ENCODE measurements around the gene WWOX. TPM values are rescaled to one million over a fixed set of nuclear protein-coding genes. Genes with fewer than 3 reads are reported as not detected.

WWOX gene
- total and polyA plus RNA-seq, 2 of the 13 experiments (the other 11 are each of a cell fraction or from before 2014, with no cell fraction given) = 9.1 to 37.4 TPM

GRCh38 chr16:78099271-78100111 lies at the start of gene WWOX (continued):
- TF ChIP-seq ATF6 (CRISPR knock-in tag; conservative IDR thresholded peaks at IDR 0.05) (no peak; the same call in 1 of the 2 replicates), ZNF879 (CRISPR knock-in tag; IDR thresholded peaks at IDR 0.05) (peak; percentile 66; the same call in 1 of the 2 replicates), RNF2 (conservative IDR thresholded peaks at IDR 0.05; ENCODE audit: low read depth) (peak; percentile 50; the same call in 1 of the 2 replicates), MXD3 (CRISPR knock-in tag; IDR thresholded peaks at IDR 0.05) (peak; percentile 83), ZNF792 (CRISPR knock-in tag; IDR thresholded peaks at IDR 0.05) (peak; percentile 95), DMTF1 (CRISPR knock-in tag; IDR thresholded peaks at IDR 0.05) (0 out of 2 replicates have a peak, but pooled peaks have one; percentile 83), ZNF335 (CRISPR knock-in tag; IDR thresholded peaks at IDR 0.05) (peak; percentile 95), ZNF547 (CRISPR knock-in tag; IDR thresholded peaks at IDR 0.05) (peak; percentile 92), ZNF468 (CRISPR knock-in tag; IDR thresholded peaks at IDR 0.05) (peak; percentile 81; the same call in 1 of the 2 replicates), ZNF17 (CRISPR knock-in tag; IDR thresholded peaks at IDR 0.05) (no peak), ZNF562 (CRISPR knock-in tag; IDR thresholded peaks at IDR 0.05; ENCODE audit: borderline replicate concordance) (no peak), KMT2B (CRISPR knock-in tag; IDR thresholded peaks at IDR 0.05) (peak; percentile 80)
- TF ChIP-seq, protein P1, sequence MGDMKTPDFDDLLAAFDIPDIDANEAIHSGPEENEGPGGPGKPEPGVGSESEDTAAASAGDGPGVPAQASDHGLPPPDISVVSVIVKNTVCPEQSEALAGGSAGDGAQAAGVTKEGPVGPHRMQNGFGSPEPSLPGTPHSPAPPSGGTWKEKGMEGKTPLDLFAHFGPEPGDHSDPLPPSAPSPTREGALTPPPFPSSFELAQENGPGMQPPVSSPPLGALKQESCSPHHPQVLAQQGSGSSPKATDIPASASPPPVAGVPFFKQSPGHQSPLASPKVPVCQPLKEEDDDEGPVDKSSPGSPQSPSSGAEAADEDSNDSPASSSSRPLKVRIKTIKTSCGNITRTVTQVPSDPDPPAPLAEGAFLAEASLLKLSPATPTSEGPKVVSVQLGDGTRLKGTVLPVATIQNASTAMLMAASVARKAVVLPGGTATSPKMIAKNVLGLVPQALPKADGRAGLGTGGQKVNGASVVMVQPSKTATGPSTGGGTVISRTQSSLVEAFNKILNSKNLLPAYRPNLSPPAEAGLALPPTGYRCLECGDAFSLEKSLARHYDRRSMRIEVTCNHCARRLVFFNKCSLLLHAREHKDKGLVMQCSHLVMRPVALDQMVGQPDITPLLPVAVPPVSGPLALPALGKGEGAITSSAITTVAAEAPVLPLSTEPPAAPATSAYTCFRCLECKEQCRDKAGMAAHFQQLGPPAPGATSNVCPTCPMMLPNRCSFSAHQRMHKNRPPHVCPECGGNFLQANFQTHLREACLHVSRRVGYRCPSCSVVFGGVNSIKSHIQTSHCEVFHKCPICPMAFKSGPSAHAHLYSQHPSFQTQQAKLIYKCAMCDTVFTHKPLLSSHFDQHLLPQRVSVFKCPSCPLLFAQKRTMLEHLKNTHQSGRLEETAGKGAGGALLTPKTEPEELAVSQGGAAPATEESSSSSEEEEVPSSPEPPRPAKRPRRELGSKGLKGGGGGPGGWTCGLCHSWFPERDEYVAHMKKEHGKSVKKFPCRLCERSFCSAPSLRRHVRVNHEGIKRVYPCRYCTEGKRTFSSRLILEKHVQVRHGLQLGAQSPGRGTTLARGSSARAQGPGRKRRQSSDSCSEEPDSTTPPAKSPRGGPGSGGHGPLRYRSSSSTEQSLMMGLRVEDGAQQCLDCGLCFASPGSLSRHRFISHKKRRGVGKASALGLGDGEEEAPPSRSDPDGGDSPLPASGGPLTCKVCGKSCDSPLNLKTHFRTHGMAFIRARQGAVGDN (CRISPR knock-in tag; IDR thresholded peaks at IDR 0.05) = peak; percentile 95
- TF ChIP-seq, protein P2, sequence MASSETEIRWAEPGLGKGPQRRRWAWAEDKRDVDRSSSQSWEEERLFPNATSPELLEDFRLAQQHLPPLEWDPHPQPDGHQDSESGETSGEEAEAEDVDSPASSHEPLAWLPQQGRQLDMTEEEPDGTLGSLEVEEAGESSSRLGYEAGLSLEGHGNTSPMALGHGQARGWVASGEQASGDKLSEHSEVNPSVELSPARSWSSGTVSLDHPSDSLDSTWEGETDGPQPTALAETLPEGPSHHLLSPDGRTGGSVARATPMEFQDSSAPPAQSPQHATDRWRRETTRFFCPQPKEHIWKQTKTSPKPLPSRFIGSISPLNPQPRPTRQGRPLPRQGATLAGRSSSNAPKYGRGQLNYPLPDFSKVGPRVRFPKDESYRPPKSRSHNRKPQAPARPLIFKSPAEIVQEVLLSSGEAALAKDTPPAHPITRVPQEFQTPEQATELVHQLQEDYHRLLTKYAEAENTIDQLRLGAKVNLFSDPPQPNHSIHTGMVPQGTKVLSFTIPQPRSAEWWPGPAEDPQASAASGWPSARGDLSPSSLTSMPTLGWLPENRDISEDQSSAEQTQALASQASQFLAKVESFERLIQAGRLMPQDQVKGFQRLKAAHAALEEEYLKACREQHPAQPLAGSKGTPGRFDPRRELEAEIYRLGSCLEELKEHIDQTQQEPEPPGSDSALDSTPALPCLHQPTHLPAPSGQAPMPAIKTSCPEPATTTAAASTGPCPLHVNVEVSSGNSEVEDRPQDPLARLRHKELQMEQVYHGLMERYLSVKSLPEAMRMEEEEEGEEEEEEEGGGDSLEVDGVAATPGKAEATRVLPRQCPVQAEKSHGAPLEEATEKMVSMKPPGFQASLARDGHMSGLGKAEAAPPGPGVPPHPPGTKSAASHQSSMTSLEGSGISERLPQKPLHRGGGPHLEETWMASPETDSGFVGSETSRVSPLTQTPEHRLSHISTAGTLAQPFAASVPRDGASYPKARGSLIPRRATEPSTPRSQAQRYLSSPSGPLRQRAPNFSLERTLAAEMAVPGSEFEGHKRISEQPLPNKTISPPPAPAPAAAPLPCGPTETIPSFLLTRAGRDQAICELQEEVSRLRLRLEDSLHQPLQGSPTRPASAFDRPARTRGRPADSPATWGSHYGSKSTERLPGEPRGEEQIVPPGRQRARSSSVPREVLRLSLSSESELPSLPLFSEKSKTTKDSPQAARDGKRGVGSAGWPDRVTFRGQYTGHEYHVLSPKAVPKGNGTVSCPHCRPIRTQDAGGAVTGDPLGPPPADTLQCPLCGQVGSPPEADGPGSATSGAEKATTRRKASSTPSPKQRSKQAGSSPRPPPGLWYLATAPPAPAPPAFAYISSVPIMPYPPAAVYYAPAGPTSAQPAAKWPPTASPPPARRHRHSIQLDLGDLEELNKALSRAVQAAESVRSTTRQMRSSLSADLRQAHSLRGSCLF (CRISPR knock-in tag; IDR thresholded peaks at IDR 0.05; ENCODE audit: borderline replicate concordance) = peak; percentile 80; the same call in 1 of the 2 replicates
